Measurements from ENCODE around the gene CMTM4. TPM values are rescaled to one million over a fixed set of nuclear protein-coding genes. Genes with fewer than 3 reads are reported as not detected.

CMTM4 gene
- total and polyA plus RNA-seq, 2 of the 8 experiments (the other 6 are each of a cell fraction or from before 2014, with no cell fraction given) = 35.3 to 51.7 TPM

- Histone ChIP-seq H3K14ac (ENCODE audit: insufficient read length) (no peak overlapping the region), H3K9ac (replicated peaks in 1 of 4; ENCODE audit: extremely low read depth in 1 of 4, low read depth in 3 of 4, low read length in 3 of 4) (no peak overlapping the region), H4K5ac (ENCODE audit: insufficient read length, low read depth, low read length) (no peak overlapping the region), H4K91ac (replicated peaks; ENCODE audit: insufficient read length, low read length) (no peak overlapping the region), H2BK5ac (ENCODE audit: low read depth, low read length) (no peak overlapping the region), H3K4me1 (replicated peaks in 1 of 4; ENCODE audit: control insufficient read depth in 3 of 4, insufficient read depth in 4 of 4, low read length in 3 of 4) (no peaks in the 10 kb centered on the region), H3K56ac (replicated peaks; ENCODE audit: insufficient read length, low read depth, low read length) (no peak overlapping the region), H3K4me3 (ENCODE audit: extremely low read depth in 1 of 4, insufficient read depth in 2 of 4, low read depth in 3 of 4, low read length in 4 of 4) (no peak overlapping the region), H4K20me1 (replicated peaks in 1 of 2; ENCODE audit: control insufficient read depth in 1 of 2, insufficient read depth in 2 of 2, low read length in 2 of 2) (no peaks in the 10 kb centered on the region), H3K23ac (ENCODE audit: insufficient read length) (no peak overlapping the region), H3K79me1 (ENCODE audit: low read depth, low read length) (no peaks in the 10 kb centered on the region), H3K79me2 (ENCODE audit: control insufficient read depth in 1 of 2, insufficient read depth in 2 of 2, low read length in 2 of 2) (no peaks in the 10 kb centered on the region), H2BK120ac (replicated peaks; ENCODE audit: low read depth, low read length) (no peak overlapping the region), H3K18ac (ENCODE audit: extremely low read depth, low read length) (no peak overlapping the region), H2BK15ac (ENCODE audit: low read length) (no peak overlapping the region), H2AK5ac (ENCODE audit: low read depth, low read length) (no peak overlapping the region), H3K27me3 (replicated peaks in 1 of 4; ENCODE audit: control insufficient read depth in 3 of 4, extremely low read depth in 1 of 4, insufficient read depth in 3 of 4, low read length in 3 of 4) (no peaks in the 10 kb centered on the region), H3K23me2 (ENCODE audit: low read depth, low read length) (no peaks in the 10 kb centered on the region), H3K4ac (replicated peaks; ENCODE audit: insufficient read length, low read depth, low read length) (no peak overlapping the region), H2BK12ac (ENCODE audit: low read depth, low read length) (no peak overlapping the region), H2AFZ (ENCODE audit: low read length) (no peak overlapping the region), H3K36me3 (ENCODE audit: control insufficient read depth in 2 of 4, insufficient read depth in 4 of 4, low read length in 3 of 4) (no peaks in the 10 kb centered on the region), H2BK20ac (ENCODE audit: low read length) (no peak overlapping the region), H3K9me3 (ENCODE audit: insufficient read depth in 2 of 2, low read depth in 1 of 2, low read length in 1 of 2) (no peaks in the 10 kb centered on the region), H3K27ac (ENCODE audit: low read depth, low read length) (no peak overlapping the region), H4K8ac (ENCODE audit: extremely low read depth, insufficient read depth, low read length) (no peak overlapping the region), H3K4me2 (ENCODE audit: insufficient read depth in 1 of 2, low read depth in 2 of 2, low read length in 2 of 2) (no peak overlapping the region)
- FAIRE-seq = no peak
- TF ChIP-seq GTF2F1 (IDR thresholded peaks at IDR 0.05; ENCODE audit: borderline replicate concordance, low read depth, low read length) = no peak
- no peak for TF ChIP-seq ZNF274 (IDR thresholded peaks at IDR 0.05; ENCODE audit: borderline replicate concordance, extremely low read depth, low read length)
- TF ChIP-seq RXRA (IDR thresholded peaks at IDR 0.05; ENCODE audit: insufficient read depth, low read depth, low read length) = no peak
- TF ChIP-seq RNF2 (IDR thresholded peaks at IDR 0.05; ENCODE audit: borderline replicate concordance, low read depth, low read length, missing control alignments, poor library complexity, severe bottlenecking) = no peak
- TF ChIP-seq RBBP5 (IDR thresholded peaks at IDR 0.05; ENCODE audit: borderline replicate concordance, low read depth, low read length) = no peak
- no peak for TF ChIP-seq YY1 (IDR thresholded peaks at IDR 0.05; ENCODE audit: low read depth, low read length)
- no peak for TF ChIP-seq TBP (IDR thresholded peaks at IDR 0.05; ENCODE audit: low read depth, low read length)
- TF ChIP-seq ATF2 (IDR thresholded peaks at IDR 0.05; ENCODE audit: low read length) = no peak
- TF ChIP-seq ASH2L (IDR thresholded peaks at IDR 0.05; ENCODE audit: low read length) = no peak
- TF ChIP-seq BACH1 (IDR thresholded peaks at IDR 0.05; ENCODE audit: low read length) = no peak
- ChIA-PET POLR2A (ENCODE audit: partially characterized antibody) (no interaction called here), CTCF (ENCODE audit: partially characterized antibody) (interaction anchor here (0.6 to 2.5 kb wide), 11 partner anchors 11 to 185 kb away, joined by 3 to 30 read pairs (median 4); partner anchors contain the start of genes CMTM2 and CMTM3)
- DNase-seq (ENCODE audit: low read depth in 1 of 2, low spot score in 2 of 2) = no peak
- 86% methylated on average over 4 of the region's 4 CpGs; no CpG with 5 or more reads in 1 of the 2 experiments for WGBS, 2 experiments (ENCODE audit: extremely low coverage in 1 of 2, insufficient coverage in 1 of 2, insufficient read length in 1 of 2, insufficient replicate concordance in 2 of 2, low coverage in 1 of 2, low lambda C conversion rate in 2 of 2, missing lambda C conversion rate in 1 of 2)
Observed at GRCh38 chr16:66591018-66591417, 105.5 kb downstream of the CMTM4 start.

All from H1 (cell line).